GM21360 (cell line): ENCODE results near the gene SHROOM3.

Experiments used
- ATAC-seq: cut with Tn5 transposase; IDR thresholded peaks from one replicate; pipeline ENCODE4 v1.9.1; 2021; ENCODE audit warnings: mild to moderate bottlenecking, moderate library complexity; ENCODE audit not compliant: unreplicated experiment

The SHROOM3 gene

GRCh38 chr4:76535603-76536372 lies 100.8 kb downstream of the SHROOM3 start:
- no peak for ATAC-seq

GRCh38 chr4:76536373-76536689 lies 101.3 kb downstream of the SHROOM3 start:
- ATAC-seq = no peak

GRCh38 chr4:76538296-76538695 lies 103.3 kb downstream of the SHROOM3 start:
- no peak for ATAC-seq

- ATAC-seq = no peak
Observed at GRCh38 chr4:76539979-76540378, 105.0 kb downstream of the SHROOM3 start.

GRCh38 chr4:76540486-76540885 lies 105.5 kb downstream of the SHROOM3 start:
- ATAC-seq = no peak

GRCh38 chr4:76543378-76543777 lies 108.3 kb downstream of the SHROOM3 start:
- ATAC-seq = no peak

- ATAC-seq = no peak
Observed at GRCh38 chr4:76544725-76545124, 109.7 kb downstream of the SHROOM3 start.

GRCh38 chr4:76545226-76545884 lies 110.3 kb downstream of the SHROOM3 start:
- no peak for ATAC-seq

GRCh38 chr4:76546327-76546726 lies 111.3 kb downstream of the SHROOM3 start:
- ATAC-seq = no peak

- ATAC-seq = no peak
Observed at GRCh38 chr4:76546759-76547742, 112.0 kb downstream of the SHROOM3 start.

- no peak for ATAC-seq
Observed at GRCh38 chr4:76548704-76549103, 113.7 kb downstream of the SHROOM3 start.

- ATAC-seq = no peak
Observed at GRCh38 chr4:76549765-76550164, 114.7 kb downstream of the SHROOM3 start.

GRCh38 chr4:76550966-76551780 lies 116.1 kb downstream of the SHROOM3 start:
- no peak for ATAC-seq

- no peak for ATAC-seq
Observed at GRCh38 chr4:76554630-76555029, 119.6 kb downstream of the SHROOM3 start.

- no peak for ATAC-seq
Observed at GRCh38 chr4:76556452-76556851, 121.4 kb downstream of the SHROOM3 start.

GRCh38 chr4:76558396-76559235 lies 123.6 kb downstream of the SHROOM3 start:
- ATAC-seq = no peak

GRCh38 chr4:76559236-76560071 lies 124.4 kb downstream of the SHROOM3 start:
- no peak for ATAC-seq

GRCh38 chr4:76562161-76562560 lies 127.1 kb downstream of the SHROOM3 start:
- no peak for ATAC-seq
